Measurements from ENCODE around the gene IRF4.

Gene IRF4

DNA sequence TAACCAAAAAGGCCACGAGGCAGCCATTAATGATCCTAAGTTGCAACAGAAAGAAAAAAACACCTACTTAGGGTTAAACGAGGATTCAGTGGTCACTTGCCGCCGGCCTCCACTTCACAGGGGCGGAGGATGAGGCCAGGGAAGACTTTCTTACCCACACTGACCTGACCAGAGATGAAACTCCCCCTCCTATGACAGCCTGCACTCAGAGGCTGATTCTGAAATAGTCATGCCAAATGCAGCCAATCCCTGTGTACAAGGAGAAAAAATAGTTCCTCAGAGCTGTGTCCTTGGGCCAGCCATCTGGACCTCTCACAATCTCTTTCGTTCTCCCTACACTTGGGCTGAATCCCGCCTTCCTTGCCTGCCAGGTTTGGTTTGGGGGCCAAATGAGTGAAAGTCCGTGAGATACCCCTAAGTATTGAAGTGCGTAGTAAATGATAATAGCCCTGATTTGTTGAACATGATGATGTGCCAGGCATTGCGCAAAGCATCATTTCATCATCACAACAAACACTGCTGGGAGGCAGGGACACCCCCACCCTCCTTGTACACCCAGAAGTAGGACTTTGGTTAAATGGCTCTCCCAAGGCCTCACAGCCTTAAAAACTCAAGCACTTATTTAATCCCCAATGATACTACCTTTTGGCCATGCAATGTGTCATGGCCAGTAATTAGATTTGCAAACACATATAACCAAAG, 3.2 kb upstream of the IRF4 start:
- DNase-seq, result peak in 1 of 2 experiments; percentile 1
- no peak for TF ChIP-seq POLR2A (IDR thresholded peaks at IDR 0.05; ENCODE audit: low read length)
- TF ChIP-seq GATA1 (IDR thresholded peaks at IDR 0.05; ENCODE audit: low read depth, low read length), result no peak

DNA sequence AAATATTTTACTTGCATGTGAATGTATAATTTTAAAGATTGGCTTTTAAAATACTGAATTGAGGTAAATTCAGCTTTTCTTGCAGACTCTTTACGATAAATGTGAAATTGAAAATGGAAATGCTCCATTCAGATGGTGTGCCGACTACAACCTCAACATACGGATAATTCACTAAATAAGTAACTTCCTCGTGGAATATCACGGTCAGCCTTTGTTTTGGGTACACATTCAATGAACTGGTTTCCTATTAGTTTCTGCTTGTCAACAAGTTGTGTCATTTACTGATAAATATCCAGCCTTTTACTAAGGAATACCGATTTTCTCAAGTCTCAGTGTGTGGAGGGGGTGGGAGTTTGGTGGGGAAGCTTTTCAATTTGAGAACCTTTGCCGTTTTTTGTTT, 2.4 kb upstream of the IRF4 start:
- TF ChIP-seq POLR2A (IDR thresholded peaks at IDR 0.05; ENCODE audit: low read length) (no peak), GATA1 (IDR thresholded peaks at IDR 0.05; ENCODE audit: low read depth, low read length) (no peak)
- no peak for DNase-seq

GRCh38 chr6:389622-390021, 1.9 kb upstream of the IRF4 start:
- TF ChIP-seq GATA1 (IDR thresholded peaks at IDR 0.05; ENCODE audit: low read depth, low read length) (no peak), POLR2A (IDR thresholded peaks at IDR 0.05; ENCODE audit: low read length) (no peak)
- no peak for DNase-seq

- TF ChIP-seq GATA1 (IDR thresholded peaks at IDR 0.05; ENCODE audit: low read depth, low read length) (no peak), POLR2A (IDR thresholded peaks at IDR 0.05; ENCODE audit: low read length) (no peak)
- no peak for DNase-seq
These were observed 516 bp upstream of the IRF4 start for GRCh38 chr6:390914-391558.

GRCh38 chr6:392441-393390, 1.2 kb downstream of the IRF4 start:
- TF ChIP-seq GATA1 (IDR thresholded peaks at IDR 0.05; ENCODE audit: low read depth, low read length), result no peak
- no peak for TF ChIP-seq POLR2A (IDR thresholded peaks at IDR 0.05; ENCODE audit: low read length)
- DNase-seq, result no peak

- TF ChIP-seq POLR2A (IDR thresholded peaks at IDR 0.05; ENCODE audit: low read length), result no peak
- no peak for TF ChIP-seq GATA1 (IDR thresholded peaks at IDR 0.05; ENCODE audit: low read depth, low read length)
- DNase-seq, result no peak
These were observed 2.1 kb downstream of the IRF4 start for GRCh38 chr6:393391-394221.

DNA sequence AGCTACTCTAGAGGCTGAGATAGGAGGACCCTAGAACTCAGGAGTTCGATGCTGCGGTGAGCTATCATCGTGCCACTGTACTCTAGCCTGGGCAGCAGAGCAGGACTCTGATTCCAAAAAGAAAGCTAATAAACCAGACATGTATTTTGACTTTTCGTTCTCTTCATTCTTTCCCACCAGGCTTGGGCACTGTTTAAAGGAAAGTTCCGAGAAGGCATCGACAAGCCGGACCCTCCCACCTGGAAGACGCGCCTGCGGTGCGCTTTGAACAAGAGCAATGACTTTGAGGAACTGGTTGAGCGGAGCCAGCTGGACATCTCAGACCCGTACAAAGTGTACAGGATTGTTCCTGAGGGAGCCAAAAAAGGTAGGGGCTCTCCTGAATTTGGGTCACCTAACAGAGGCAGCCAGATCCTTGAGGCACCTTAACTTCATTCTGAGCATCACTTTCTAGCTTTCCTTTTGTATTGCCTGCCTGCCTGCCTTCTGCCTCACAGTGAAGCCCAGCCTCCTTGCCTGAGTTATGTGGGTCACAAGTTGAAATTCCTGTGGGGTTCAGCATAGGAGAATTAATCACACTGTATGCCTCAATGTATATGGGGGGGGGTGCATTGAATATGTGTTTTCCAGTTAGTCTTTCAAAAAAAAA, 3.2 kb downstream of the IRF4 start:
- TF ChIP-seq POLR2A (IDR thresholded peaks at IDR 0.05; ENCODE audit: low read length), result no peak
- DNase-seq, result no peak

DNA sequence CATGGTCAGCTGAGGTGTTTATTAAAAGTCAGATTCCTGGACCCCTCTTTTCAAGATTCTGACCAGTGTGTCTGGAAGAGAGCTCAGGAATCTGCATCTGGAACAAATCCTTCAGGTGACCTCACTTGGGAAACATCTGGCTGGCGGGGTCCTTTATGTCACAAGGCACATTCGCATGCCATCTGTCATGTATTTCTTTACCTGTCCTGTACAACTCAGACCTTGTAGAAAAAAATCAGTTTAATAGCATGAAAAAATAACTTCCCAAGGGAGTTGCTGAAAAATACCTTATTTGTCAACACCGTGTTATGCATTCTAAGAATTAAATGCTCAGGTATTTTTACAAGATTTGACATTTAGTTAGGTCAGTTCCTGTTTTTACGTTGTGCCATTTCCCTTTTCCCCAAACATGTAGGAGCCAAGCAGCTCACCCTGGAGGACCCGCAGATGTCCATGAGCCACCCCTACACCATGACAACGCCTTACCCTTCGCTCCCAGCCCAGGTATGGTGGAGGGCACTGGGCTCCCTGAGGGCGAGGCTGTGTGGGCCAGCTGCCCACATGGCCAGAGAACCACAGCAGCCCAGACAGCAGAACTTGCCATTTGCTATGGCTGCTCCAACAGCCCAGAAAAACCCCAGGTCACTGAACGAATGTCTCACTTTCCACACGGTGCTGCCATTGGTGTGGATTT, 4.0 kb downstream of the IRF4 start:
- no peak for TF ChIP-seq POLR2A (IDR thresholded peaks at IDR 0.05; ENCODE audit: low read length)
- TF ChIP-seq GATA1 (IDR thresholded peaks at IDR 0.05; ENCODE audit: low read depth, low read length), result no peak
- no peak for DNase-seq

GRCh38 chr6:396126-396520, 4.6 kb downstream of the IRF4 start:
- no peak for DNase-seq

DNA sequence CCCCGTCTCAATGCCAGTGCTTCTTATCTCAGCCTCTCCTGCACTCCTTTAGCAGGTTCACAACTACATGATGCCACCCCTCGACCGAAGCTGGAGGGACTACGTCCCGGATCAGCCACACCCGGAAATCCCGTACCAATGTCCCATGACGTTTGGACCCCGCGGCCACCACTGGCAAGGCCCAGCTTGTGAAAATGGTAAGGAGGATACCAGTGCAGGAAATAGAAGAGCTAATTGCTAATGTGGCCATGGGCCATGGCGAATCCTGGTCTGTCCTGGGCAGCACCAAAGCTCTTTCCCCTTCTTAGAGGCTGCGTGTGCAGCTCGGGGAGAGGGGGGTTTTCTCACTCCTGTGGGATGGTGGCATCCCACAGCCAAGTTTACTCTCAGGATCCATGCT, 5.5 kb downstream of the IRF4 start:
- DNase-seq, result no peak
- TF ChIP-seq POLR2A (IDR thresholded peaks at IDR 0.05; ENCODE audit: low read length) (no peak), GATA1 (IDR thresholded peaks at IDR 0.05; ENCODE audit: low read depth, low read length) (no peak)

More at GRCh38 chr6:396126-396520, 4.6 kb downstream of the IRF4 start:
- TF ChIP-seq POLR2A (IDR thresholded peaks at IDR 0.05; ENCODE audit: low read length) (no peak), GATA1 (IDR thresholded peaks at IDR 0.05; ENCODE audit: low read depth, low read length) (no peak)

GRCh38 chr6:397604-398003, 6.1 kb downstream of the IRF4 start:
- no peak for DNase-seq
- TF ChIP-seq POLR2A (IDR thresholded peaks at IDR 0.05; ENCODE audit: low read length) (no peak), GATA1 (IDR thresholded peaks at IDR 0.05; ENCODE audit: low read depth, low read length) (no peak)

DNA sequence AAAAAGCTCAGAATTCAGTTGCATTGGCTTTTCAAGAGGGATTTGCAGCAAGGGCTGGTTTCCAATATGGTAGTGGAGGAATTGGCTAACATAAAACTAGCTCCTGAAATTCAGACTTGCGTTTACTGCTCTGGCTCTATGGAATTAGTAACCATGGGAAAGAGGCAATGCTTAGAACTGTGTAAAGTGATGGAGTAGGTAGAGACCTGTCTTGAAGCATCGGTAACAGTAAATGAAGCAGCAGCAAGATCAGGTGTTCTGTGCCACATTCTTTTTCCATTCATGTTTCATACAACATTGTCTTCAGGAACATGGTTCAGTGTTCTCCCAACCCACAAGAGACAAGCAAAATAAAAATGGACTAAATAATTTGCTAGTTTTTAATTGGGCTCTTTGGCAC, 6.5 kb downstream of the IRF4 start:
- TF ChIP-seq POLR2A (IDR thresholded peaks at IDR 0.05; ENCODE audit: low read length) (no peak), GATA1 (IDR thresholded peaks at IDR 0.05; ENCODE audit: low read depth, low read length) (no peak)
- no peak for DNase-seq
